Suprapubic skin (tissue), 4 donors: ENCODE results near the gene EML3.

Experiments used
- EP300 ChIP-seq: sonication (generic); formaldehyde crosslinking; IDR thresholded peaks from one replicate; pipeline ENCODE4 v1.6.1; 2017; ENCODE audit warnings: antibody characterized with exemption
- POLR2A ChIP-seq, 2 donors: fragments of 450-650 bp; IDR thresholded peaks; one replicate each; pipeline ENCODE4 v1.6.1; 2017; ENCODE audit warnings: antibody characterized with exemption in 2 of 2, mild to moderate bottlenecking in 2 of 2, moderate library complexity in 2 of 2
- POLR2AphosphoS5 ChIP-seq, 3 donors: sonication (generic); formaldehyde crosslinking; IDR thresholded peaks; one replicate each; pipeline ENCODE4 v1.6.1; 2017; ENCODE audit warnings: antibody characterized with exemption in 3 of 3
- TF ChIP-seq, protein P1 (sequence below), 2 donors: fragments of 200-600 bp in 1 of 2; fragments of 450-650 bp in 1 of 2; sonication (generic) in 1 of 2; IDR thresholded peaks; one replicate each; pipeline ENCODE4 v1.5.1; 2016 to 2019; ENCODE audit warnings: antibody characterized with exemption in 2 of 2, mild to moderate bottlenecking in 1 of 2, moderate library complexity in 1 of 2

GRCh38 chr11:62593434-62594044, 19.0 kb downstream of the EML3 start:
- TF ChIP-seq, protein P1, sequence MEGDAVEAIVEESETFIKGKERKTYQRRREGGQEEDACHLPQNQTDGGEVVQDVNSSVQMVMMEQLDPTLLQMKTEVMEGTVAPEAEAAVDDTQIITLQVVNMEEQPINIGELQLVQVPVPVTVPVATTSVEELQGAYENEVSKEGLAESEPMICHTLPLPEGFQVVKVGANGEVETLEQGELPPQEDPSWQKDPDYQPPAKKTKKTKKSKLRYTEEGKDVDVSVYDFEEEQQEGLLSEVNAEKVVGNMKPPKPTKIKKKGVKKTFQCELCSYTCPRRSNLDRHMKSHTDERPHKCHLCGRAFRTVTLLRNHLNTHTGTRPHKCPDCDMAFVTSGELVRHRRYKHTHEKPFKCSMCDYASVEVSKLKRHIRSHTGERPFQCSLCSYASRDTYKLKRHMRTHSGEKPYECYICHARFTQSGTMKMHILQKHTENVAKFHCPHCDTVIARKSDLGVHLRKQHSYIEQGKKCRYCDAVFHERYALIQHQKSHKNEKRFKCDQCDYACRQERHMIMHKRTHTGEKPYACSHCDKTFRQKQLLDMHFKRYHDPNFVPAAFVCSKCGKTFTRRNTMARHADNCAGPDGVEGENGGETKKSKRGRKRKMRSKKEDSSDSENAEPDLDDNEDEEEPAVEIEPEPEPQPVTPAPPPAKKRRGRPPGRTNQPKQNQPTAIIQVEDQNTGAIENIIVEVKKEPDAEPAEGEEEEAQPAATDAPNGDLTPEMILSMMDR (IDR thresholded peaks at IDR 0.05): peak; percentile 28 to 56
- no peak for TF ChIP-seq POLR2A (IDR thresholded peaks at IDR 0.05)
- no peak for TF ChIP-seq EP300
- TF ChIP-seq POLR2AphosphoS5 (IDR thresholded peaks at IDR 0.05): peak in 1 of 3 donors; percentile 26
